Measurements from ENCODE around the gene BLCAP.
"Not testable (repeated sequence)": the region's sequence is repeated elsewhere in the genome, so short reads cannot be mapped to it uniquely, and the experiment has no call there.

BLCAP gene

GRCh38 chr20:37484331-37484730 is 43.3 kb downstream of the BLCAP start:
- no peak for DNase-seq (ENCODE audit: low spot score)

DNA sequence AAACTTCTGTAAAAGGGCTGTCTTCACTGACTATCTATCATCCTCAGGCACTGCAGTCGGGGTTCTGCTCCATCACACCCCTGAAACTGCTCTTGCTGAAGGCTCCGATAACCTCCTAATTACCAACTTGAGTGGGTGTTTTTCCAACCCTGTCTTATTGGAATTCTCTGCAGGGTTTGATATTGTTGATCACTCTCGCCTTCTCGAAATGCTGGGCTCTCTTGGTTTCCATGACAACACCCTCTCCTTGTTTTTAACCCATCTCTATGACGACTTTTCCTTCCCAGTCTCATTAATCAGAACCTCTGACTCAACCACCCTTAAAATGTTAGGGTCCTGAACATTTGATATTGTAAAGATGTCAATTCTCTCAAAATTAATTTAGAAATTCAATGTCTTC is 46.1 kb downstream of the BLCAP start:
- no peak for DNase-seq (ENCODE audit: low spot score)

DNA sequence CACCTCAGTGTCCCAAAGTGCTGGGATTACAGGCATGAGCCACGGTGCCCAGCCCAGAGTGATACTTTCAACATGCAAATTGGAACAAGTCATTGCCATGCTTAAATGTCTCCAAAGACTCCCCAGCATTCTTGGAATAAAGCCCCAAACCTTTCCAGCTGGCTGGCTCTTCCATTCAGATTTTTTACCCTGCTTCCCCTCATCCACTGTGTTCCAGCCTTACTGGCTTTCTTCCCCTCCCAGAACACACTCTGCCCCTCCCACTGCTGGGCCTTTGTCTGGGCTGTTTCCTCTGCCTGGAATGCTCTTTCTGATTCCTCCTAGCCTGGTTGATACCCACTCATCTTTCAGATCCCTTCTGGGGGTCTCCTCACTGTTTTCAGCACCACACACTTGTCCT is 46.8 kb downstream of the BLCAP start:
- DNase-seq (ENCODE audit: low spot score), result no peak

DNA sequence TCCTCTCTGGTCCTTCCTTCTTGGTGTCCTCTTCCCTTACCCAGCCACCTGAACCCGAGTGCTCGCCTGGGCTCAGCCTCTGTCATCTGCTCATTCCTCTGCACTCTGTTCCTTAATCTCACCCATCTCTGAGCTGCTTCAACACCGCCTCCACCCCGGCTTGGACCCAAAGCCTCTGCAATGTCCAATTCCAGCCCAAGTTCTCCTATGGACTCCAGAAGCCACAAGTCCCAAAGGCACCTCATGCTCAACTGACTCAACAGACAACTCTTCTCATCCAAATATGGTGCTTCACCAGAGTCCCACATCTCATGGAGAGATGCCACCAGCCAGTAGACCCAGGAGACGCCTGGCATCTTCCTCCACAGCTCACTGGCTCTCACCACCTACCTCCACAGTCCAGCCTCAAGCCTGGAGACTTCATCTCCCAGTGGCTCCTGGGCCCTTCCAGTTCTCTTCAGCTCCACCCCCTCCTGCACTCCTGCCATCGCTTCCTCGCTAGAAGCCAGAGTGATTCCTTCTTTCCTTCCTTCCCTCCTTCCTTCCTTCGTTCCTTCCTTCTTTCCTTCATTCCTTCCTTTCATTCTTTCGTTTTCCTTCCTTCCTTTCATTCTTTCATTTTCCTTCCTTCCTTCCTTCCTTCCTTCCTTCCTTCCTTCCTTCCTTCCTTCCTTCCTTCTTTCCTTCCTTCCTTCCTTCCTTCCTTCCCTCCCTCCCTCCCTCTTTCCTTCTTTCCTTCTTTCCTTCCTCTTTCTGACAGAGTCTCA is 47.6 kb downstream of the BLCAP start:
- DNase-seq (ENCODE audit: low spot score), result no peak

DNA sequence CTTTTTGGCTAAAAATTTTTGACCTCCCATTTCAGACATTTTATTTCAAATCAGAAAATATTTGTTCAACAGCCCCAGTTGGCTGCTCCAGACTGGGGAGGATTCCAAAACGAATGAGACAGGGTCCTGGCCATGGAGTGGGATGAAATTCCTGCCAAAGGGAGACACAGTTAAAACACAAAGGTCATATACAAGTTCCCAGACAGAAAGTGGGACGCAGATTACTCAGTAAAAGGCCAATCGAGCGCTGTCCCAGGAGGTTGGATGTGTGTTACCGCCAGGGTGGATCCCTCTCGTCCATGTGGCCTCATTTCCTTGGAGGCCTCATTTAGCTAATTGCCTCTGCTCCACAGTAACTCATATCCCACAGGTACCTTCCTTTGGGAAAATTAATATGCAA is 48.4 kb downstream of the BLCAP start:
- DNase-seq (ENCODE audit: low spot score), result no peak

DNA sequence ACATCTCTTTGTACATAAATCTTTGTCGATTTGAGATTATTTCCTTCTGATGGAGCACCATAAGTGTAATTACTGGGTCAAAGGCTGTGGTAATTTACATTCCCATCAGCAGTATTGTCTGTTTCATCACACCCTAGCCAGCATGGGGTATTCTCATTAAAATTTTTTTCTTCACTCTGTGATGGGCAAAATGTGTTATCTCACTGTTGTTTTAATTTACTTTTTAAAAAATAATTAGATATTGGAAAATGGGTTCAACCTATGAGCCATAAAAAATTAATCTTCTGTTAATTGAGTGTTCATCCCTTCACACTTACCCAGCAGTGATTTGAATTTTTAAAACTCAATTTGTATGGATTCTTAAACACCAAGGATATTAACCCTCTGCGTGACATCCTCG is 50.6 kb downstream of the BLCAP start:
- no peak for DNase-seq (ENCODE audit: low spot score)

GRCh38 chr20:37475252-37475651 is 52.4 kb downstream of the BLCAP start:
- no peak for DNase-seq (ENCODE audit: low spot score)

- DNase-seq (ENCODE audit: low spot score), result no peak
Measured at GRCh38 chr20:37474386-37474785, 53.3 kb downstream of the BLCAP start.

DNA sequence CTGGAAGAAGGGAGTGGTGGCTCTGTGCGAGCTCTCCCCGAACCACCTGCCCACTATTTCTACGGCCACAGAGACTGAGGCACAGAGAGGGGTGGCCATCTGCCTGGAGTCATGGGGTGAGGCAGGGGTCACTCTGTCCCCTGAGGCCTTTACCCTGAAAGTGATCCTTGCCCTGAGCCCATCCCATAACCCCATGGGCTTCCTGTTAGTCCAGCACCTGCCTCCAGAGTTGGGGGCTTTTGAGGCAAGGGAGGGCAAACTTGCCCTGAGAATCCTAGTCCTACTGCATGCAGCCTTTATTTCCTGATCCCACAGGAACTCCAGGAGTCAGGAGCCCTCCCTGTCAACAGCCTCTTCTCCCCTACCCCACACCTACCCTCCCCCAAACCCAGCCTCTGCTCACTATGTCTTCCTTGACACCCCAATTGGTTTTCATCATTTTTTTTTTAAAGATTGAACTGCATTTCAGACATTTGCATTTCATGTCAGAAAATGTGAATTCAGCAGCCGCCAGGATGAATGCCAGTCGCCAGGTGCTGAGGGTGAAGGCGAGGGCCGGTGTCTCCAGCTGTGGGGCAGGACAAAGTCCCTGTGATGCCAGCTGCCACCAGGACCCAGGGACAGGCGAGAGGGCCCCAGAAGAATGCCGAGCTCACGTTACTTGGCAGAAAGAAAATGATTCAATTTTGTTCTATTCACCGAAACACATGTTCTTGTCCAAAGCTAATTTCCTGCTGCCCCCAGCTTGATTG is 54.3 kb downstream of the BLCAP start:
- no peak for DNase-seq (ENCODE audit: low spot score)

GRCh38 chr20:37472435-37472834 is 55.2 kb downstream of the BLCAP start:
- not testable (repeated sequence) for DNase-seq (ENCODE audit: low spot score)

GRCh38 chr20:37471741-37472235 is 55.9 kb downstream of the BLCAP start:
- DNase-seq (ENCODE audit: low spot score), result no peak

GRCh38 chr20:37470190-37470589 is 57.5 kb downstream of the BLCAP start:
- not testable (repeated sequence) for DNase-seq (ENCODE audit: low spot score)

GRCh38 chr20:37469531-37469930 is 58.1 kb downstream of the BLCAP start:
- no peak for DNase-seq (ENCODE audit: low spot score)

DNA sequence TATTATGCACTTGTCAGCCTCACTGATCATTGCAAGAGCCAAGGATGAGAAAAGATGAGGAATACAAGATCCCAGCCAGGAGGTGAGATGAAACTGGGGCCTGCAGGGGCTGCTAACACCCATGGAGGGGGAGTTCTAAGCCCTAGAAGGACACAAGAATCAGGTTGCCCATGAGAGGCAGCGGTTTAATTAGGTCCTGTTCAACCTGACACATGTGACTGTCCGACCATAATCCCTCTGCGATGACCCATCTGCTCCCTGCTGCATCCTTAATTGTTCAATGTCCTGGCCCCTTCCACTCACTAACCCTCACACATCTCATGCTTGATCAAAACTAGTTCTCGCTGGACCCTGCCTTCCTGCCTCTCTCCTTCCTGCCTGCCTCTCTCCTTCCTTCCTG is 58.8 kb downstream of the BLCAP start:
- DNase-seq (ENCODE audit: low spot score), result no peak
